GM18951 (cell line): Measurements from ENCODE around the gene SNRPD3.
"Not testable (repeated sequence)": the region's sequence is repeated elsewhere in the genome, so short reads cannot be mapped to it uniquely, and the experiment has no call there.

Source experiments
- POLR2A ChIP-seq: IDR thresholded peaks from 4 replicates; pipeline ENCODE4 v1.6.1; 2011; ENCODE audit warnings: mild to moderate bottlenecking; ENCODE audit not compliant: insufficient read length, insufficient read depth; ENCODE audit errors: extremely low read depth
- in situ Hi-C: fragments of 300-500 bp; cut with MboI; formaldehyde crosslinking; loops from one replicate; pipeline ENCODE4 v1.12.0; 2022; ENCODE audit warnings: low sequenced_read_pairs, mixed read lengths, inconsistent platforms; ENCODE audit not compliant: unreplicated experiment

Gene SNRPD3

DNA sequence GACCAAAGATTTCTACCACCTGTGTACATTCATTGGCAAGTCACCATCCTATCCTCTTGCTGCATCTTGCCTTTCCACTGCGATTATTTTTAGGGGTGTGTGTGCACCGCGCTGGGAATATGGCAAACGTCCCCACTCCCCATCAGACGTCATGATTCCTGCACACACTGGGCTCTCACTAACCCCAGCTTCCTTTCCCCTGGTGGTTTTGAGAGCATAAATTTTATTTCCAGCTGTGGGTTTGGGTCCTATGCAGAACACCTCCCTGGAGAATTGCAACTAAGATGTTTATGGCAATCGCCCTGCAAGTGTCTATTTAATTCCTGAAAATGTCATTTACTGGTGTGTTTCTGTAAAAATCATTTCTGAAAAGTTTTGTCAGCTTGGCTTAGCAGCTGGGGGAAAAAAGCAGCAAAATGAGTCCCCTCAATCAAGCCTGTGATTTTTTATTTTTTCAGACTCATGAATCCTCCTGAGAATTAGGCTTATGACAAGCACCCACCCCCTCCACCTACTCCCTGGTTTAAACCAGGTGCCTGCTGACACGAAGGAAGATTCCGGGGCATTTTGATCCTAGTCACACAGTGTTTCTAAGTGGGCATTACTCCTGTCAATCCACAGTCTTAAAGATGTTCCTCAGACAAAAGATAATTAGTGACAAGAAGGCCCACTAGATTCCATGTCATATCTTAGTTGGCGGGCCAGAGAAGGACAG, 36.9 kb upstream of the SNRPD3 start:
- no peak for TF ChIP-seq POLR2A
- in situ Hi-C loops, result loop anchor here (5.0 kb wide), 1 partner anchor 102 kb away; no protein-coding TSS in a partner anchor

DNA sequence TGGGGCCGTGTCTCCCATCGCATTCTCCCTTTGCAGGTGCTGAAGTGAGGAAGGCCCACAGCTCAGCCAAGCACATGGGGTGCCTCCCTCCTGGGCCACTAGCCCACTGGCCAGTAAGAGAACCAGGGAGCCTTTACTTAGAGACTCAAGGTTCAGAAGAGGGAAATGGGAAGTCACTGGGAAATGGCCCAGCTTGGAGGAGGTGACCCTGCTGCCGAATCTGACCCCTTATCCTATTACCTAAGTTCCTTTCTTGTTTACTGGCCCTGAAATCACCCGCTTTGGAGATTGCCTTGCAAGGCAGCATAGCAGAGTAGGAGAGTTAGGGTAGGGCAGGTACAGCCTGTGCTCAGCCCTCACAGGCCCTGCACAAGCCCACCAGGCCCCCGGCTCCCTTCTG, 36.3 kb upstream of the SNRPD3 start:
- TF ChIP-seq POLR2A, result no peak
- in situ Hi-C loops, result loop anchor here (5.0 kb wide), 1 partner anchor 102 kb away; no protein-coding TSS in a partner anchor

- no peak for TF ChIP-seq POLR2A
- in situ Hi-C loops, result loop anchor here (5.0 kb wide), 1 partner anchor 195 kb away; no protein-coding TSS in a partner anchor
These were observed 34.0 kb upstream of the SNRPD3 start for GRCh38 chr22:24521791-24522245.

DNA sequence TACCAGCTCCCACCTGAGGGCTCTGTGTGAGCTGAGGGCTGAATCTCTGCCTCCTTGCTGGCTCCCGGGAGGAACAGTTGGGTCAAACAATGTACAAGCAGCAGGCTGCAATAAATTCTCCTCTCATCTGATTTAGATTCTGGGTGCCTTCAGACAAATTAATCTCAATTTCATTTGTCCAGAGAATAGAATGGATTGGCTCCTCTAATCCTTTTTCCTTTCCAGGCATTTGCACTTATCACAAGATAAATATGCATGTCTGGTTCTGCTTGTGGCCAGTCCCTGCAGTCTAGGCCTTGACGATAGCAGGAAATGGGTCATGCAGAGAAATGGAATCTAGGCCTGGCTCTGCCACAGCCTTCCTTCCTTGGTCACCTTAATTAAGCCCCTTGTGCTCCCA, 31.9 kb upstream of the SNRPD3 start:
- no peak for TF ChIP-seq POLR2A
- in situ Hi-C loops, result loop anchor here (5.0 kb wide), 1 partner anchor 197 kb away; no protein-coding TSS in a partner anchor

DNA sequence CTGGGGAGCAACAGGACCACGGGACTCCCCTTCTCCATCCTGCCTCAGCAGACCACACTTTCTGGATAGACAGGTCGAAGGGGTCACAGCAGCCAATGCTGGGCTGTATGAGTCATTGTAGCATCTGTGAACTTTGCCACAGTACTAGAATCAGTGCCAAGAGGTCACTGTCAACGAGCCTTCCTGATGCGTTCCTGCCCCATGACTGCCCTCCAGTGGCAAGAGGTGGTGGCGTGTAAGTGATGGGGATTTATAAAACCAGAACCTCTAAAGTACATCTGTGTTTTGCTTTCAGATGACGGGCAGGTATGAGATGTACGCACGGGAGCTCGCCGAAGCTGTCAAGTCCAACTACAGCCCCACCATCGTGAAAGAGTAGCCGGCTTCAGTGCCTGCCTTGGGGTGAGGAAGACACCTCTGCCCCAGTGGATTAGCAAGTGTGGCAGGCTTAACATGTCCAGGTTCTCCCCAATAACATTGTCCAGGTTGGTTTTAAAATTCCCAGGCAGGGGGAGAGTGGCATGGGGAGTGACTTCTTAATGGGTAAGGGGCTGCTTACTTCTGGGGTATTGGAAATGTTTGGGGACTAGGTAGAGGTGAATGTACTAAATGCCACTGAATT, 30.3 kb upstream of the SNRPD3 start:
- in situ Hi-C loops, result no loop called here
- no peak for TF ChIP-seq POLR2A

DNA sequence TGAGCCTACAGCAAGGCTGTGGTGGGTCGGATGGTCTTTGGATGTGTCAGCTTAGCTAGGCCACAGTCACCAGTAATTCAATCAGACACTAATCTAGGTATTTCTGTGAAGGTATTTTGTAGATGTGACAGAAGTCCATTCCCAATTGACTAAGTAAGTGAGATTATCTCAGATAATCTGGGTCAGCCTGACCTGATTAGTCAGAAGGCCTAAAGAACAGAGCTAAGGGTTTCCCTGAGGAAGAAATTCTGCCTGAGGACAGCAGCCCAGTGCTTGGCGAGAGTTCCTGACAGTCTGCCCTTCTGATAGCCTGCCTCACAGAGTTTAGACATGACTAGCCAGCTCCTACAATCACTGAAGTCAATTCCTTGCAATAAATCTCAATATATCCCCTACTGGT, 29.6 kb upstream of the SNRPD3 start:
- in situ Hi-C loops, result no loop called here
- TF ChIP-seq POLR2A, result no peak

GRCh38 chr22:24529898-24530297, 25.9 kb upstream of the SNRPD3 start:
- in situ Hi-C loops, result no loop called here
- TF ChIP-seq POLR2A, result no peak

GRCh38 chr22:24530968-24531367, 24.8 kb upstream of the SNRPD3 start:
- in situ Hi-C loops, result not testable (repeated sequence)

GRCh38 chr22:24532075-24532474, 23.7 kb upstream of the SNRPD3 start:
- no peak for TF ChIP-seq POLR2A
- in situ Hi-C loops, result no loop called here

- in situ Hi-C loops, result no loop called here
These were observed 20.5 kb upstream of the SNRPD3 start for GRCh38 chr22:24535348-24535747.

DNA sequence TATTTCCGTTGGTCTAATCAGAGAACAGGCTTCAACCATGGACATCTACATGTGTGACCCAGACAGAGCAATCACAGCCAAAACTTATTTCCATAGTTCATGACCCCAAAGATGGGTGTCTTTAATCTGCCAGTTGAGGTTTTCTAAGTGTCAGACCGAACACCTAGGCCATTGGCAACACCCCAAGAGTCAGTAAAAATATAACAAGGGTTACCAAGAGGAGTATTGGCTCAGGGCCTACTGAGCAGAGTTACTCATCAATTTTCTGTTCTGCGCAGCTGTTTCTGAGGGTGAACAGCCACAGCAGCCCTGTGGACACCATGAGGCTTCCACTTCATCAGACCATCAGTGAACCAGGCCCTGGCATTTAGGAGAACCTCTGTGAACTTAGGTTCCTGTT, 19.7 kb upstream of the SNRPD3 start:
- TF ChIP-seq POLR2A, result no peak
- in situ Hi-C loops, result no loop called here

More at GRCh38 chr22:24535348-24535747, 20.5 kb upstream of the SNRPD3 start:
- TF ChIP-seq POLR2A, result no peak

DNA sequence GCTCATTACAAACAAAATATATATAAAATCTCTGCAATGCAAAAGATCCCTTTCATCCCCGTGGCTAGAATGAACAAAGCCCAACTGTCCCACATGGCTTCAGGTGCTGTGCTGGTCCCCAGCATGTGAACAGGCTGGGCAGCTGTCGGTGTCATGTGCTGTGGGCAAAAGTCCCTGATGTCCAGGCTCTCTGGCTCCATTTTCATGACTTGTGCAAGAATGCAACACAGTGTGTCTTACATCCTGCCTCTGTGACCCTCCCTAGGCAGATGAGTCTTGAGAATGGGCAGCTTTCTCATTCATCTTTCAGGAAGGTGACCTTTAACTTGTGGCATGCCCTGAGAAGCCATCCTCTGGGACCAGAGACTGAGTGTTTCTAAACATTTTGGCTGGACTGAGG, 15.3 kb upstream of the SNRPD3 start:
- in situ Hi-C loops, result no loop called here
- TF ChIP-seq POLR2A, result no peak

- no peak for TF ChIP-seq POLR2A
- in situ Hi-C loops, result no loop called here
These were observed 13.9 kb upstream of the SNRPD3 start for GRCh38 chr22:24541681-24542515.

DNA sequence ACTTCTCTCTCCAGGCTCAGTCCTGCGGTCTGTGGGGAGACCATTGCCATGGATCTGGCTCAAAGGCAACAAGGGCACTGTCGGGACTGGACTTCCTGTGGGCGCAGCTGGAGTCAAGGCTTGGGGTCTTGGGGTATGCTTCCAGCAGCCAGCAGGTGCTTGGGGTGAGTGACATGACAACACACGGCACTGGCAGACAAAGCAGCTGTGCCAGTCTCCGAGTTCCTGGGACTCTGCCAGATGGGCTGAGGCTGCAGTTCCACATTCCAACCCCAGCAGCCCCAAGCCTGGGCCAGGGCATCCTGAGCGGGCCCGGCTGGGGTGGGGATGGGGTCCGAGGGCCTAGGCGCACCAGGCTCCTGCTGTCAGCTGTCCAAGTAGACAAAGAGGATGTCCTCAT, 13.2 kb upstream of the SNRPD3 start:
- in situ Hi-C loops, result no loop called here
- TF ChIP-seq POLR2A, result no peak

- TF ChIP-seq POLR2A, result no peak
These were observed 12.6 kb upstream of the SNRPD3 start for GRCh38 chr22:24543185-24543601.

More at GRCh38 chr22:24543185-24543601, 12.6 kb upstream of the SNRPD3 start:
- in situ Hi-C loops, result no loop called here
